GM23338 (cell line): Measurements from ENCODE around the gene ADRA1B. TPM values are rescaled to one million over a fixed set of nuclear protein-coding genes. Genes with fewer than 3 reads are reported as not detected.

ENCODE experiments used
- ATAC-seq: fragments of 200-7000 bp; cut with Tn5 transposase; 3 replicates; pipeline ENCODE4 v1.9.1; 2020
- DNase-seq: peaks from one replicate; pipeline ENCODE4 v3.0.0-alpha.2; 2015; ENCODE audit warnings: low spot score
- H2AFZ ChIP-seq: fragments of 200-600 bp; sonication (generic); 2 replicates; pipeline ENCODE4 v1.8.0; 2016; ENCODE audit warnings: antibody characterized with exemption, mild to moderate bottlenecking, moderate library complexity
- H3F3A ChIP-seq: fragments of 200-600 bp; sonication (generic); replicated peaks from 2 replicates; pipeline ENCODE4 v1.8.0; 2017; ENCODE audit warnings: antibody characterized with exemption, mixed run types, low read depth
- H3K27ac ChIP-seq: fragments of 200-600 bp; sonication (generic); 2 replicates; pipeline ENCODE4 v1.6.1; 2016; ENCODE audit warnings: low read depth
- H3K27me3 ChIP-seq: fragments of 200-600 bp; sonication (generic); 2 replicates; pipeline ENCODE4 v1.8.0; 2016; ENCODE audit warnings: mild to moderate bottlenecking, mixed run types, moderate library complexity; ENCODE audit not compliant: insufficient read depth
- H3K36me3 ChIP-seq: fragments of 200-600 bp; sonication (generic); 2 replicates; pipeline ENCODE4 v1.8.0; 2016; ENCODE audit warnings: mild to moderate bottlenecking; ENCODE audit not compliant: insufficient read depth
- H3K4me1 ChIP-seq: fragments of 200-600 bp; sonication (generic); 2 replicates; pipeline ENCODE4 v1.8.0; 2016; ENCODE audit warnings: mild to moderate bottlenecking, moderate library complexity; ENCODE audit not compliant: insufficient read depth
- H3K4me2 ChIP-seq: fragments of 200-600 bp; sonication (generic); 2 replicates; pipeline ENCODE4 v1.7.1; 2017; ENCODE audit warnings: mixed run types
- H3K4me3 ChIP-seq: fragments of 200-600 bp; sonication (generic); 2 replicates; pipeline ENCODE4 v1.6.1; 2016; ENCODE audit warnings: mixed run types
- H3K79me2 ChIP-seq: fragments of 200-600 bp; sonication (generic); replicated peaks from 2 replicates; pipeline ENCODE4 v1.8.0; 2017; ENCODE audit warnings: mild to moderate bottlenecking; ENCODE audit not compliant: insufficient read depth
- H3K9me2 ChIP-seq: fragments of 200-600 bp; sonication (generic); 2 replicates; pipeline ENCODE4 v1.8.0; 2017; ENCODE audit not compliant: insufficient read depth
- H4K20me1 ChIP-seq: fragments of 200-600 bp; sonication (generic); replicated peaks from 2 replicates; pipeline ENCODE4 v1.8.0; 2017; ENCODE audit warnings: mild to moderate bottlenecking; ENCODE audit not compliant: insufficient read depth
- H3K27ac Mint-ChIP-seq: 2 replicates; pipeline ENCODE4 v1.8.0; 2020; ENCODE audit warnings: inconsistent platforms, mild to moderate bottlenecking, moderate library complexity, mixed read lengths
- H3K27me3 Mint-ChIP-seq: 3 replicates; pipeline ENCODE4 v1.8.0; 2022; ENCODE audit warnings: low read depth, mild to moderate bottlenecking, moderate library complexity, mixed read lengths, inconsistent platforms; ENCODE audit not compliant: insufficient read depth, poor library complexity
- H3K36me3 Mint-ChIP-seq: 3 replicates; pipeline ENCODE4 v1.8.0; 2021; ENCODE audit warnings: low read depth, mild to moderate bottlenecking, inconsistent platforms, moderate library complexity, mixed read lengths
- H3K4me1 Mint-ChIP-seq: 3 replicates; pipeline ENCODE4 v1.8.0; 2020; ENCODE audit warnings: mild to moderate bottlenecking, inconsistent platforms, mixed read lengths
- H3K4me3 Mint-ChIP-seq: 3 replicates; pipeline ENCODE4 v1.8.0; 2021; ENCODE audit warnings: moderate library complexity, mild to moderate bottlenecking, inconsistent platforms, mixed read lengths
- H3K9me3 Mint-ChIP-seq: 3 replicates; pipeline ENCODE4 v1.8.0; 2020; ENCODE audit warnings: moderate library complexity, mild to moderate bottlenecking, inconsistent platforms, mixed read lengths
- CREB1 ChIP-seq: fragments of 250-450 bp; sonication (Bioruptor Pico); IDR thresholded peaks from 2 replicates; pipeline ENCODE4 v1.5.0; 2020; ENCODE audit warnings: low read depth, mild to moderate bottlenecking, moderate library complexity
- EZH2 ChIP-seq: fragments of 200-600 bp; sonication (generic); IDR thresholded peaks from one replicate; pipeline ENCODE4 v1.8.0; 2017; ENCODE audit warnings: antibody characterized with exemption, mild to moderate bottlenecking, low read depth; ENCODE audit not compliant: unreplicated experiment
- EZH2phosphoT487 ChIP-seq: fragments of 200-600 bp; sonication (generic); IDR thresholded peaks from one replicate; pipeline ENCODE4 v1.8.1; 2018; ENCODE audit warnings: antibody characterized with exemption; ENCODE audit not compliant: unreplicated experiment
- JUNB ChIP-seq: IDR thresholded peaks from one replicate; pipeline ENCODE4 v1.6.1; 2016; ENCODE audit warnings: antibody characterized with exemption; ENCODE audit not compliant: unreplicated experiment
- NANOG ChIP-seq: IDR thresholded peaks from 2 replicates; pipeline ENCODE4 v1.6.1; 2016; ENCODE audit warnings: antibody characterized with exemption, borderline replicate concordance
- POLR2AphosphoS5 ChIP-seq: IDR thresholded peaks from 2 replicates; pipeline ENCODE4 v1.6.1; 2016; ENCODE audit warnings: antibody characterized with exemption, low read depth
- STAT1 ChIP-seq: IDR thresholded peaks from one replicate; pipeline ENCODE4 v1.6.1; 2016; ENCODE audit warnings: antibody characterized with exemption; ENCODE audit not compliant: unreplicated experiment
- ZNF114 ChIP-seq: fragments of 250-450 bp; sonication (Bioruptor Pico); IDR thresholded peaks from 2 replicates; pipeline ENCODE4 v1.5.0; 2020; ENCODE audit warnings: mild to moderate bottlenecking, moderate library complexity
- ZNF331 ChIP-seq: fragments of 250-450 bp; sonication (Bioruptor Pico); IDR thresholded peaks from 2 replicates; pipeline ENCODE4 v1.5.0; 2020; ENCODE audit warnings: low read depth, mild to moderate bottlenecking, moderate library complexity
- polyA plus RNA-seq: library from polyadenylated mRNA; unstranded; fragments of >200 nt; fragmentation: Nextera tagmentation; extraction: Ambion mirVana; gene quantifications from 2 replicates; pipeline ENCODE4 v1.2.1, GENCODE V29; 2016
- total RNA-seq: library from RNA; depleted of rRNA; stranded (reverse); fragments of >200 nt; shearing (Covaris generic); gene quantifications from 2 replicates; pipeline ENCODE4 v1.2.3, GENCODE V29; 2014
- TF ChIP-seq, protein P1 (sequence below): IDR thresholded peaks from 2 replicates; pipeline ENCODE4 v1.6.1; 2016; ENCODE audit warnings: antibody characterized with exemption
- TF ChIP-seq, protein P2 (sequence below): IDR thresholded peaks from one replicate; pipeline ENCODE4 v1.6.1; 2018; ENCODE audit warnings: antibody characterized with exemption; ENCODE audit not compliant: unreplicated experiment
- TF ChIP-seq, protein P3 (sequence below), 2 experiments: fragments of 200-600 bp in 1 of 2; sonication (generic) in 1 of 2; conservative IDR thresholded peaks; 2 replicates each; pipeline versions ENCODE4 v1.5.1 to v1.6.1; 2016 to 2017; ENCODE audit warnings: antibody characterized with exemption in 2 of 2, low read depth in 2 of 2, mild to moderate bottlenecking in 2 of 2, moderate library complexity in 1 of 2
- TF ChIP-seq, protein P4 (sequence below): fragments of 250-450 bp; sonication (Bioruptor Pico); IDR thresholded peaks from 2 replicates; pipeline ENCODE4 v1.5.0; 2020; ENCODE audit warnings: mild to moderate bottlenecking, moderate library complexity

Gene ADRA1B
- total and polyA plus RNA-seq, 2 experiments from 2014 or later: not detected

DNA sequence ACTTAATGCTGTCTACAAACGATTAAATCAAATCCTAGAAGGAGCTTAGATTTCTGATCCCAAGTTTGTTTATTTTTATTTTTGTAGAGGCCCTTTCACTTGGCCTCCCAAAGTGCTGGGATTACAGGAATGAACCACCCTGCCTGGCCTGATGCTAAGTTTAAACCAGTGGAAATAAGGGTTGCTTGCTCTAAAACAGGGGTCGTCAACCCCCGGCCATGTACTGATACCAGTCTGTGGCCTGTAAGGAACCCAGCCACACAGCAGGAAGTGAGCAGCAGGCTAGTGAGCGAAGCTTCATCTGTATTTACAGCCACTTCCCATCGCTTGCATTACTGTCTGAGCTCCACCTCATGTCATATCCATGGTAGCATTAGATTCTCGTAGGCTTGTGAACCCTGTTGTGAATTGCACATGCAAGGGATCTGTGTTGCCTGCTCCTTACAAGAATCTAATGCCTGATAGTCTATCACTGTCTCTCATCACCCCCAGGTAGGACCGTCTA, 104.0 kb downstream of the ADRA1B start:
- TF ChIP-seq ZNF114 (CRISPR knock-in tag): no peak
- TF ChIP-seq, protein P1, sequence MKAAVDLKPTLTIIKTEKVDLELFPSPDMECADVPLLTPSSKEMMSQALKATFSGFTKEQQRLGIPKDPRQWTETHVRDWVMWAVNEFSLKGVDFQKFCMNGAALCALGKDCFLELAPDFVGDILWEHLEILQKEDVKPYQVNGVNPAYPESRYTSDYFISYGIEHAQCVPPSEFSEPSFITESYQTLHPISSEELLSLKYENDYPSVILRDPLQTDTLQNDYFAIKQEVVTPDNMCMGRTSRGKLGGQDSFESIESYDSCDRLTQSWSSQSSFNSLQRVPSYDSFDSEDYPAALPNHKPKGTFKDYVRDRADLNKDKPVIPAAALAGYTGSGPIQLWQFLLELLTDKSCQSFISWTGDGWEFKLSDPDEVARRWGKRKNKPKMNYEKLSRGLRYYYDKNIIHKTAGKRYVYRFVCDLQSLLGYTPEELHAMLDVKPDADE: no peak
- TF ChIP-seq, protein P2, sequence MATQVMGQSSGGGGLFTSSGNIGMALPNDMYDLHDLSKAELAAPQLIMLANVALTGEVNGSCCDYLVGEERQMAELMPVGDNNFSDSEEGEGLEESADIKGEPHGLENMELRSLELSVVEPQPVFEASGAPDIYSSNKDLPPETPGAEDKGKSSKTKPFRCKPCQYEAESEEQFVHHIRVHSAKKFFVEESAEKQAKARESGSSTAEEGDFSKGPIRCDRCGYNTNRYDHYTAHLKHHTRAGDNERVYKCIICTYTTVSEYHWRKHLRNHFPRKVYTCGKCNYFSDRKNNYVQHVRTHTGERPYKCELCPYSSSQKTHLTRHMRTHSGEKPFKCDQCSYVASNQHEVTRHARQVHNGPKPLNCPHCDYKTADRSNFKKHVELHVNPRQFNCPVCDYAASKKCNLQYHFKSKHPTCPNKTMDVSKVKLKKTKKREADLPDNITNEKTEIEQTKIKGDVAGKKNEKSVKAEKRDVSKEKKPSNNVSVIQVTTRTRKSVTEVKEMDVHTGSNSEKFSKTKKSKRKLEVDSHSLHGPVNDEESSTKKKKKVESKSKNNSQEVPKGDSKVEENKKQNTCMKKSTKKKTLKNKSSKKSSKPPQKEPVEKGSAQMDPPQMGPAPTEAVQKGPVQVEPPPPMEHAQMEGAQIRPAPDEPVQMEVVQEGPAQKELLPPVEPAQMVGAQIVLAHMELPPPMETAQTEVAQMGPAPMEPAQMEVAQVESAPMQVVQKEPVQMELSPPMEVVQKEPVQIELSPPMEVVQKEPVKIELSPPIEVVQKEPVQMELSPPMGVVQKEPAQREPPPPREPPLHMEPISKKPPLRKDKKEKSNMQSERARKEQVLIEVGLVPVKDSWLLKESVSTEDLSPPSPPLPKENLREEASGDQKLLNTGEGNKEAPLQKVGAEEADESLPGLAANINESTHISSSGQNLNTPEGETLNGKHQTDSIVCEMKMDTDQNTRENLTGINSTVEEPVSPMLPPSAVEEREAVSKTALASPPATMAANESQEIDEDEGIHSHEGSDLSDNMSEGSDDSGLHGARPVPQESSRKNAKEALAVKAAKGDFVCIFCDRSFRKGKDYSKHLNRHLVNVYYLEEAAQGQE: no peak
- no peak for TF ChIP-seq STAT1
- no peak for TF ChIP-seq ZNF331 (CRISPR knock-in tag)
- TF ChIP-seq, protein P3, sequence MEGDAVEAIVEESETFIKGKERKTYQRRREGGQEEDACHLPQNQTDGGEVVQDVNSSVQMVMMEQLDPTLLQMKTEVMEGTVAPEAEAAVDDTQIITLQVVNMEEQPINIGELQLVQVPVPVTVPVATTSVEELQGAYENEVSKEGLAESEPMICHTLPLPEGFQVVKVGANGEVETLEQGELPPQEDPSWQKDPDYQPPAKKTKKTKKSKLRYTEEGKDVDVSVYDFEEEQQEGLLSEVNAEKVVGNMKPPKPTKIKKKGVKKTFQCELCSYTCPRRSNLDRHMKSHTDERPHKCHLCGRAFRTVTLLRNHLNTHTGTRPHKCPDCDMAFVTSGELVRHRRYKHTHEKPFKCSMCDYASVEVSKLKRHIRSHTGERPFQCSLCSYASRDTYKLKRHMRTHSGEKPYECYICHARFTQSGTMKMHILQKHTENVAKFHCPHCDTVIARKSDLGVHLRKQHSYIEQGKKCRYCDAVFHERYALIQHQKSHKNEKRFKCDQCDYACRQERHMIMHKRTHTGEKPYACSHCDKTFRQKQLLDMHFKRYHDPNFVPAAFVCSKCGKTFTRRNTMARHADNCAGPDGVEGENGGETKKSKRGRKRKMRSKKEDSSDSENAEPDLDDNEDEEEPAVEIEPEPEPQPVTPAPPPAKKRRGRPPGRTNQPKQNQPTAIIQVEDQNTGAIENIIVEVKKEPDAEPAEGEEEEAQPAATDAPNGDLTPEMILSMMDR (conservative IDR thresholded peaks at IDR 0.05; ENCODE audit: low read depth in 2 of 2): no peak
- TF ChIP-seq, protein P4, sequence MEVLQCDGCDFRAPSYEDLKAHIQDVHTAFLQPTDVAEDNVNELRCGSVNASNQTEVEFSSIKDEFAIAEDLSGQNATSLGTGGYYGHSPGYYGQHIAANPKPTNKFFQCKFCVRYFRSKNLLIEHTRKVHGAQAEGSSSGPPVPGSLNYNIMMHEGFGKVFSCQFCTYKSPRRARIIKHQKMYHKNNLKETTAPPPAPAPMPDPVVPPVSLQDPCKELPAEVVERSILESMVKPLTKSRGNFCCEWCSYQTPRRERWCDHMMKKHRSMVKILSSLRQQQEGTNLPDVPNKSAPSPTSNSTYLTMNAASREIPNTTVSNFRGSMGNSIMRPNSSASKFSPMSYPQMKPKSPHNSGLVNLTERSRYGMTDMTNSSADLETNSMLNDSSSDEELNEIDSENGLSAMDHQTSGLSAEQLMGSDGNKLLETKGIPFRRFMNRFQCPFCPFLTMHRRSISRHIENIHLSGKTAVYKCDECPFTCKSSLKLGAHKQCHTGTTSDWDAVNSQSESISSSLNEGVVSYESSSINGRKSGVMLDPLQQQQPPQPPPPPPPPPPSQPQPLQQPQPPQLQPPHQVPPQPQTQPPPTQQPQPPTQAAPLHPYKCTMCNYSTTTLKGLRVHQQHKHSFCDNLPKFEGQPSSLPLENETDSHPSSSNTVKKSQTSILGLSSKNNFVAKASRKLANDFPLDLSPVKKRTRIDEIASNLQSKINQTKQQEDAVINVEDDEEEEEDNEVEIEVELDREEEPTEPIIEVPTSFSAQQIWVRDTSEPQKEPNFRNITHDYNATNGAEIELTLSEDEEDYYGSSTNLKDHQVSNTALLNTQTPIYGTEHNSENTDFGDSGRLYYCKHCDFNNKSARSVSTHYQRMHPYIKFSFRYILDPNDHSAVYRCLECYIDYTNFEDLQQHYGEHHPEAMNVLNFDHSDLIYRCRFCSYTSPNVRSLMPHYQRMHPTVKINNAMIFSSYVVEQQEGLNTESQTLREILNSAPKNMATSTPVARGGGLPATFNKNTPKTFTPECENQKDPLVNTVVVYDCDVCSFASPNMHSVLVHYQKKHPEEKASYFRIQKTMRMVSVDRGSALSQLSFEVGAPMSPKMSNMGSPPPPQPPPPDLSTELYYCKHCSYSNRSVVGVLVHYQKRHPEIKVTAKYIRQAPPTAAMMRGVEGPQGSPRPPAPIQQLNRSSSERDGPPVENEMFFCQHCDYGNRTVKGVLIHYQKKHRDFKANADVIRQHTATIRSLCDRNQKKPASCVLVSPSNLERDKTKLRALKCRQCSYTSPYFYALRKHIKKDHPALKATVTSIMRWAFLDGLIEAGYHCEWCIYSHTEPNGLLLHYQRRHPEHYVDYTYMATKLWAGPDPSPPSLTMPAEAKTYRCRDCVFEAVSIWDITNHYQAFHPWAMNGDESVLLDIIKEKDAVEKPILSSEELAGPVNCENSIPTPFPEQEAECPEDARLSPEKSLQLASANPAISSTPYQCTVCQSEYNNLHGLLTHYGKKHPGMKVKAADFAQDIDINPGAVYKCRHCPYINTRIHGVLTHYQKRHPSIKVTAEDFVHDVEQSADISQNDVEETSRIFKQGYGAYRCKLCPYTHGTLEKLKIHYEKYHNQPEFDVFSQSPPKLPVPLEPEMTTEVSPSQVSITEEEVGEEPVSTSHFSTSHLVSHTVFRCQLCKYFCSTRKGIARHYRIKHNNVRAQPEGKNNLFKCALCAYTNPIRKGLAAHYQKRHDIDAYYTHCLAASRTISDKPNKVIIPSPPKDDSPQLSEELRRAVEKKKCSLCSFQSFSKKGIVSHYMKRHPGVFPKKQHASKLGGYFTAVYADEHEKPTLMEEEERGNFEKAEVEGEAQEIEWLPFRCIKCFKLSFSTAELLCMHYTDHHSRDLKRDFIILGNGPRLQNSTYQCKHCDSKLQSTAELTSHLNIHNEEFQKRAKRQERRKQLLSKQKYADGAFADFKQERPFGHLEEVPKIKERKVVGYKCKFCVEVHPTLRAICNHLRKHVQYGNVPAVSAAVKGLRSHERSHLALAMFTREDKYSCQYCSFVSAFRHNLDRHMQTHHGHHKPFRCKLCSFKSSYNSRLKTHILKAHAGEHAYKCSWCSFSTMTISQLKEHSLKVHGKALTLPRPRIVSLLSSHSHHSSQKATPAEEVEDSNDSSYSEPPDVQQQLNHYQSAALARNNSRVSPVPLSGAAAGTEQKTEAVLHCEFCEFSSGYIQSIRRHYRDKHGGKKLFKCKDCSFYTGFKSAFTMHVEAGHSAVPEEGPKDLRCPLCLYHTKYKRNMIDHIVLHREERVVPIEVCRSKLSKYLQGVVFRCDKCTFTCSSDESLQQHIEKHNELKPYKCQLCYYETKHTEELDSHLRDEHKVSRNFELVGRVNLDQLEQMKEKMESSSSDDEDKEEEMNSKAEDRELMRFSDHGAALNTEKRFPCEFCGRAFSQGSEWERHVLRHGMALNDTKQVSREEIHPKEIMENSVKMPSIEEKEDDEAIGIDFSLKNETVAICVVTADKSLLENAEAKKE (CRISPR knock-in tag): no peak
- no peak for TF ChIP-seq EZH2phosphoT487
- no peak for TF ChIP-seq JUNB
- no peak for TF ChIP-seq NANOG
- no peak for TF ChIP-seq POLR2AphosphoS5
- no peak for TF ChIP-seq CREB1 (CRISPR knock-in tag)
- TF ChIP-seq EZH2: no peak
- no peak overlapping the region for H3K4me3 Mint-ChIP-seq
- Histone ChIP-seq H3K27ac (no peak overlapping the region), H3K4me1 (no peaks in the 10 kb centered on the region), H2AFZ (no peak overlapping the region), H3K27me3 (no peaks in the 10 kb centered on the region), H4K20me1 (no peaks in the 10 kb centered on the region; the same call in none of the 2 replicates), H3K4me2 (no peak overlapping the region), H3K9me2 (no peaks in the 10 kb centered on the region), H3K4me3 (no peak overlapping the region), H3K79me2 (peaks cover 60% of the 10 kb centered on the region), H3F3A (0 out of 2 replicates have a peak, but pooled peaks cover 3% of the 10 kb centered on the region), H3K36me3 (peaks cover 5% of the 10 kb centered on the region; the same call in 1 of the 2 replicates)
- peaks cover 26% of the 10 kb centered on the region for H3K36me3 Mint-ChIP-seq
- no peaks in the 10 kb centered on the region for H3K9me3 Mint-ChIP-seq
- no peak for DNase-seq
- ATAC-seq: no peak
- H3K27ac Mint-ChIP-seq: no peak overlapping the region
- H3K4me1 Mint-ChIP-seq: peaks cover 8% of the 10 kb centered on the region
- H3K27me3 Mint-ChIP-seq: peaks cover 2% of the 10 kb centered on the region
